ENCODE measurements around the gene C12orf43. TPM values are rescaled to one million over a fixed set of nuclear protein-coding genes. Genes with fewer than 3 reads are reported as not detected.

The C12orf43 gene
- polyA plus RNA-seq, 1 donor from 2014 or later: 20.3 TPM

GRCh38 chr12:121001060-121001459 lies 15.2 kb downstream of the C12orf43 start:
- H3K9me2 ChIP-seq (ENCODE audit: insufficient read depth, low read length): no peaks in the 10 kb centered on the region
- H3K9ac ChIP-seq (ENCODE audit: low read length): no peak overlapping the region
- no peaks in the 10 kb centered on the region for H3K79me2 ChIP-seq (replicated peaks; ENCODE audit: insufficient read depth, low read length)
- no peak overlapping the region for H2AFZ ChIP-seq (ENCODE audit: low read depth, low read length)
- H3F3A ChIP-seq (ENCODE audit: insufficient read depth, low read length, poor library complexity, severe bottlenecking): no peaks in the 10 kb centered on the region
- no peaks in the 10 kb centered on the region for H3K27me3 ChIP-seq (ENCODE audit: insufficient read depth, low read depth, low read length)
- H3K4me2 ChIP-seq (ENCODE audit: low read length): no peak overlapping the region
- no peaks in the 10 kb centered on the region for H3K9me3 ChIP-seq (ENCODE audit: low read length)
- H3K4me3 ChIP-seq (ENCODE audit: low read length): no peak overlapping the region
- peaks cover 5% of the 10 kb centered on the region for H3K36me3 ChIP-seq (ENCODE audit: insufficient read depth, low read length)
- no peak overlapping the region for H3K27ac ChIP-seq (ENCODE audit: low read length)
- H4K20me1 ChIP-seq (ENCODE audit: insufficient read depth): no peaks in the 10 kb centered on the region
- TF ChIP-seq MXI1 (conservative IDR thresholded peaks at IDR 0.05; ENCODE audit: poor library complexity, severe bottlenecking): no peak
- TF ChIP-seq, protein P1, sequence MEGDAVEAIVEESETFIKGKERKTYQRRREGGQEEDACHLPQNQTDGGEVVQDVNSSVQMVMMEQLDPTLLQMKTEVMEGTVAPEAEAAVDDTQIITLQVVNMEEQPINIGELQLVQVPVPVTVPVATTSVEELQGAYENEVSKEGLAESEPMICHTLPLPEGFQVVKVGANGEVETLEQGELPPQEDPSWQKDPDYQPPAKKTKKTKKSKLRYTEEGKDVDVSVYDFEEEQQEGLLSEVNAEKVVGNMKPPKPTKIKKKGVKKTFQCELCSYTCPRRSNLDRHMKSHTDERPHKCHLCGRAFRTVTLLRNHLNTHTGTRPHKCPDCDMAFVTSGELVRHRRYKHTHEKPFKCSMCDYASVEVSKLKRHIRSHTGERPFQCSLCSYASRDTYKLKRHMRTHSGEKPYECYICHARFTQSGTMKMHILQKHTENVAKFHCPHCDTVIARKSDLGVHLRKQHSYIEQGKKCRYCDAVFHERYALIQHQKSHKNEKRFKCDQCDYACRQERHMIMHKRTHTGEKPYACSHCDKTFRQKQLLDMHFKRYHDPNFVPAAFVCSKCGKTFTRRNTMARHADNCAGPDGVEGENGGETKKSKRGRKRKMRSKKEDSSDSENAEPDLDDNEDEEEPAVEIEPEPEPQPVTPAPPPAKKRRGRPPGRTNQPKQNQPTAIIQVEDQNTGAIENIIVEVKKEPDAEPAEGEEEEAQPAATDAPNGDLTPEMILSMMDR (IDR thresholded peaks at IDR 0.05; ENCODE audit: poor library complexity, severe bottlenecking): no peak
- TF ChIP-seq EP300 (conservative IDR thresholded peaks at IDR 0.05; ENCODE audit: poor library complexity, severe bottlenecking): no peak
- no peak for TF ChIP-seq RAD21 (conservative IDR thresholded peaks at IDR 0.05)
- no peak for TF ChIP-seq EZH2 (IDR thresholded peaks at IDR 0.05; ENCODE audit: borderline replicate concordance, insufficient read depth, low read length, poor library complexity, severe bottlenecking)
- TF ChIP-seq POLR2AphosphoS5 (IDR thresholded peaks at IDR 0.05): no peak
- no peak for TF ChIP-seq SMC3 (conservative IDR thresholded peaks at IDR 0.05; ENCODE audit: poor library complexity)
- TF ChIP-seq, protein P2, sequence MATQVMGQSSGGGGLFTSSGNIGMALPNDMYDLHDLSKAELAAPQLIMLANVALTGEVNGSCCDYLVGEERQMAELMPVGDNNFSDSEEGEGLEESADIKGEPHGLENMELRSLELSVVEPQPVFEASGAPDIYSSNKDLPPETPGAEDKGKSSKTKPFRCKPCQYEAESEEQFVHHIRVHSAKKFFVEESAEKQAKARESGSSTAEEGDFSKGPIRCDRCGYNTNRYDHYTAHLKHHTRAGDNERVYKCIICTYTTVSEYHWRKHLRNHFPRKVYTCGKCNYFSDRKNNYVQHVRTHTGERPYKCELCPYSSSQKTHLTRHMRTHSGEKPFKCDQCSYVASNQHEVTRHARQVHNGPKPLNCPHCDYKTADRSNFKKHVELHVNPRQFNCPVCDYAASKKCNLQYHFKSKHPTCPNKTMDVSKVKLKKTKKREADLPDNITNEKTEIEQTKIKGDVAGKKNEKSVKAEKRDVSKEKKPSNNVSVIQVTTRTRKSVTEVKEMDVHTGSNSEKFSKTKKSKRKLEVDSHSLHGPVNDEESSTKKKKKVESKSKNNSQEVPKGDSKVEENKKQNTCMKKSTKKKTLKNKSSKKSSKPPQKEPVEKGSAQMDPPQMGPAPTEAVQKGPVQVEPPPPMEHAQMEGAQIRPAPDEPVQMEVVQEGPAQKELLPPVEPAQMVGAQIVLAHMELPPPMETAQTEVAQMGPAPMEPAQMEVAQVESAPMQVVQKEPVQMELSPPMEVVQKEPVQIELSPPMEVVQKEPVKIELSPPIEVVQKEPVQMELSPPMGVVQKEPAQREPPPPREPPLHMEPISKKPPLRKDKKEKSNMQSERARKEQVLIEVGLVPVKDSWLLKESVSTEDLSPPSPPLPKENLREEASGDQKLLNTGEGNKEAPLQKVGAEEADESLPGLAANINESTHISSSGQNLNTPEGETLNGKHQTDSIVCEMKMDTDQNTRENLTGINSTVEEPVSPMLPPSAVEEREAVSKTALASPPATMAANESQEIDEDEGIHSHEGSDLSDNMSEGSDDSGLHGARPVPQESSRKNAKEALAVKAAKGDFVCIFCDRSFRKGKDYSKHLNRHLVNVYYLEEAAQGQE (IDR thresholded peaks at IDR 0.05; ENCODE audit: borderline replicate concordance): no peak
- TF ChIP-seq TAF1 (IDR thresholded peaks at IDR 0.05; ENCODE audit: low read depth): no peak

GRCh38 chr12:121000530-121000929 lies 15.8 kb downstream of the C12orf43 start:
- Histone ChIP-seq H3K4me3 (ENCODE audit: low read length) (no peak overlapping the region), H3K36me3 (ENCODE audit: insufficient read depth, low read length) (peaks cover 5% of the 10 kb centered on the region), H3F3A (ENCODE audit: insufficient read depth, low read length, poor library complexity, severe bottlenecking) (no peaks in the 10 kb centered on the region), H3K9me2 (ENCODE audit: insufficient read depth, low read length) (no peaks in the 10 kb centered on the region), H3K79me2 (replicated peaks; ENCODE audit: insufficient read depth, low read length) (no peaks in the 10 kb centered on the region), H4K20me1 (ENCODE audit: insufficient read depth) (no peaks in the 10 kb centered on the region), H2AFZ (ENCODE audit: low read depth, low read length) (no peak overlapping the region), H3K9ac (ENCODE audit: low read length) (no peak overlapping the region), H3K4me2 (ENCODE audit: low read length) (no peak overlapping the region), H3K9me3 (ENCODE audit: low read length) (no peaks in the 10 kb centered on the region), H3K27me3 (ENCODE audit: insufficient read depth, low read depth, low read length) (no peaks in the 10 kb centered on the region), H3K27ac (ENCODE audit: low read length) (no peak overlapping the region)
- TF ChIP-seq EP300 (conservative IDR thresholded peaks at IDR 0.05; ENCODE audit: poor library complexity, severe bottlenecking) (no peak), RAD21 (conservative IDR thresholded peaks at IDR 0.05) (no peak)
